Measurements from ENCODE around the gene IFITM2.
A peak's percentile ranks its signal among the peaks of the same experiment; 100 is the strongest.
"Not testable (repeated sequence)": the region's sequence is repeated elsewhere in the genome, so short reads cannot be mapped to it uniquely, and the experiment has no call there.

The IFITM2 gene

GRCh38 chr11:315516-315994, 7.9 kb downstream of the IFITM2 start:
- peaks cover 67% of the 10 kb centered on the region for H3K27me3 Mint-ChIP-seq
- no peak overlapping the region for H3K27ac Mint-ChIP-seq
- peaks cover 6% of the 10 kb centered on the region for H3K36me3 Mint-ChIP-seq (ENCODE audit: low read depth)
- H3K4me1 Mint-ChIP-seq (ENCODE audit: low read depth): peaks cover 38% of the 10 kb centered on the region
- H3K9me3 Mint-ChIP-seq: no peaks in the 10 kb centered on the region
- H3K4me3 Mint-ChIP-seq: no peak overlapping the region
- intact Hi-C loops (cut with micrococcal nuclease): no loop called here

- H3K27me3 Mint-ChIP-seq: peaks cover 68% of the 10 kb centered on the region
- H3K36me3 Mint-ChIP-seq (ENCODE audit: low read depth): peaks cover 9% of the 10 kb centered on the region
- no peak overlapping the region for H3K27ac Mint-ChIP-seq
- H3K4me3 Mint-ChIP-seq: no peak overlapping the region
- H3K9me3 Mint-ChIP-seq: no peaks in the 10 kb centered on the region
- intact Hi-C loops (cut with micrococcal nuclease): no loop called here
- H3K4me1 Mint-ChIP-seq (ENCODE audit: low read depth): peaks cover 45% of the 10 kb centered on the region
These were observed 8.6 kb downstream of the IFITM2 start for GRCh38 chr11:316031-316701.

GRCh38 chr11:316891-317301, 9.3 kb downstream of the IFITM2 start:
- H3K27me3 Mint-ChIP-seq: peaks cover 64% of the 10 kb centered on the region
- intact Hi-C loops (cut with micrococcal nuclease): no loop called here
- H3K27ac Mint-ChIP-seq: no peak overlapping the region
- peaks cover 9% of the 10 kb centered on the region for H3K36me3 Mint-ChIP-seq (ENCODE audit: low read depth)
- H3K4me1 Mint-ChIP-seq (ENCODE audit: low read depth): peaks cover 41% of the 10 kb centered on the region
- no peaks in the 10 kb centered on the region for H3K9me3 Mint-ChIP-seq
- no peak overlapping the region for H3K4me3 Mint-ChIP-seq

GRCh38 chr11:317668-318404, 10.2 kb downstream of the IFITM2 start:
- H3K27ac Mint-ChIP-seq; intact Hi-C loops (cut with micrococcal nuclease); H3K36me3 Mint-ChIP-seq (ENCODE audit: low read depth); H3K9me3 Mint-ChIP-seq; H3K4me3 Mint-ChIP-seq: not testable (repeated sequence)
- H3K4me1 Mint-ChIP-seq (ENCODE audit: low read depth): peaks cover 37% of the 10 kb centered on the region
- H3K27me3 Mint-ChIP-seq: peaks cover 58% of the 10 kb centered on the region

- H3K27ac Mint-ChIP-seq; H3K36me3 Mint-ChIP-seq (ENCODE audit: low read depth); H3K9me3 Mint-ChIP-seq; intact Hi-C loops (cut with micrococcal nuclease): not testable (repeated sequence)
- H3K4me3 Mint-ChIP-seq: peak overlapping the region; percentile 69
- peaks cover 30% of the 10 kb centered on the region for H3K4me1 Mint-ChIP-seq (ENCODE audit: low read depth)
- peaks cover 53% of the 10 kb centered on the region for H3K27me3 Mint-ChIP-seq
These were observed 10.9 kb downstream of the IFITM2 start for GRCh38 chr11:318405-319120.

GRCh38 chr11:319121-319887, 11.7 kb downstream of the IFITM2 start:
- H3K27ac Mint-ChIP-seq: peak overlapping the region; percentile 79
- intact Hi-C loops (cut with micrococcal nuclease); H3K9me3 Mint-ChIP-seq; H3K36me3 Mint-ChIP-seq (ENCODE audit: low read depth): not testable (repeated sequence)
- H3K4me1 Mint-ChIP-seq (ENCODE audit: low read depth): peaks cover 23% of the 10 kb centered on the region
- H3K27me3 Mint-ChIP-seq: peaks cover 51% of the 10 kb centered on the region
- H3K4me3 Mint-ChIP-seq: peak overlapping the region; percentile 90

GRCh38 chr11:319888-320273, 12.3 kb downstream of the IFITM2 start:
- H3K36me3 Mint-ChIP-seq (ENCODE audit: low read depth); H3K9me3 Mint-ChIP-seq; intact Hi-C loops (cut with micrococcal nuclease): not testable (repeated sequence)
- H3K27me3 Mint-ChIP-seq: peaks cover 48% of the 10 kb centered on the region
- peaks cover 24% of the 10 kb centered on the region for H3K4me1 Mint-ChIP-seq (ENCODE audit: low read depth)
- peak overlapping the region; percentile 79 for H3K27ac Mint-ChIP-seq
- peak overlapping the region; percentile 90 for H3K4me3 Mint-ChIP-seq

- H3K27me3 Mint-ChIP-seq: peaks cover 18% of the 10 kb centered on the region
- H3K4me1 Mint-ChIP-seq (ENCODE audit: low read depth): peaks cover 52% of the 10 kb centered on the region
- H3K4me3 Mint-ChIP-seq: no peak overlapping the region
- H3K9me3 Mint-ChIP-seq: no peaks in the 10 kb centered on the region
- H3K27ac Mint-ChIP-seq: no peak overlapping the region
- intact Hi-C loops (cut with micrococcal nuclease): no loop called here
- peaks cover 9% of the 10 kb centered on the region for H3K36me3 Mint-ChIP-seq (ENCODE audit: low read depth)
These were observed 16.5 kb downstream of the IFITM2 start for GRCh38 chr11:324156-324555.

GRCh38 chr11:324593-325517, 17.2 kb downstream of the IFITM2 start:
- H3K9me3 Mint-ChIP-seq; H3K4me3 Mint-ChIP-seq; intact Hi-C loops (cut with micrococcal nuclease); H3K36me3 Mint-ChIP-seq (ENCODE audit: low read depth); H3K27ac Mint-ChIP-seq: not testable (repeated sequence)
- Mint-ChIP-seq H3K27me3 (peaks cover 14% of the 10 kb centered on the region), H3K4me1 (ENCODE audit: low read depth) (peaks cover 52% of the 10 kb centered on the region)

- Mint-ChIP-seq H3K4me3 (no peak overlapping the region), H3K36me3 (ENCODE audit: low read depth) (peaks cover under 1% of the 10 kb centered on the region), H3K27ac (peak overlapping the region; percentile 88), H3K4me1 (ENCODE audit: low read depth) (peaks cover 40% of the 10 kb centered on the region), H3K27me3 (peaks cover 15% of the 10 kb centered on the region), H3K9me3 (peaks cover 3% of the 10 kb centered on the region)
- intact Hi-C loops (cut with micrococcal nuclease): no loop called here
These were observed 18.4 kb downstream of the IFITM2 start for GRCh38 chr11:325796-326591.

GRCh38 chr11:326592-326841, 18.9 kb downstream of the IFITM2 start:
- peaks cover 39% of the 10 kb centered on the region for H3K4me1 Mint-ChIP-seq (ENCODE audit: low read depth)
- H3K9me3 Mint-ChIP-seq: peaks cover 8% of the 10 kb centered on the region
- H3K27ac Mint-ChIP-seq: peak overlapping the region; percentile 88
- H3K27me3 Mint-ChIP-seq: peaks cover 20% of the 10 kb centered on the region
- H3K36me3 Mint-ChIP-seq (ENCODE audit: low read depth): peaks cover 6% of the 10 kb centered on the region
- intact Hi-C loops (cut with micrococcal nuclease): no loop called here
- peak overlapping the region; percentile 37 for H3K4me3 Mint-ChIP-seq

- Mint-ChIP-seq H3K4me1 (ENCODE audit: low read depth) (peaks cover 39% of the 10 kb centered on the region), H3K36me3 (ENCODE audit: low read depth) (peaks cover 10% of the 10 kb centered on the region), H3K27ac (peak overlapping the region; percentile 88), H3K9me3 (peaks cover 13% of the 10 kb centered on the region), H3K27me3 (peaks cover 21% of the 10 kb centered on the region), H3K4me3 (no peak overlapping the region)
- intact Hi-C loops (cut with micrococcal nuclease): no loop called here
These were observed 19.4 kb downstream of the IFITM2 start for GRCh38 chr11:326842-327580.
